Kidney (tissue), 14 donors: ENCODE measurements around the gene OTUD3. TPM values are rescaled to one million over a fixed set of nuclear protein-coding genes. Genes with fewer than 3 reads are reported as not detected.
A peak's percentile ranks its signal among the peaks of the same experiment; 100 is the strongest.

Experiments
- DNase-seq, 5 donors: peaks; one replicate each; pipeline ENCODE4 v3.0.0-alpha.2; 2013 to 2020
- FAIRE-seq: peaks from 2 replicates; lab custom pipeline; 2012; peaks lifted over from hg19 to GRCh38; lab: Jason Lieb, UNC
- H3K27ac ChIP-seq, 2 donors: one replicate each; pipeline ENCODE4 v1.7.0; 2013; ENCODE audit warnings: low read depth in 2 of 2, low read length in 2 of 2, inconsistent platforms in 1 of 2
- H3K27me3 ChIP-seq: one replicate; pipeline ENCODE4 v1.7.1; 2013; ENCODE audit warnings: low read length, inconsistent platforms; ENCODE audit not compliant: control insufficient read depth, insufficient read depth
- H3K36me3 ChIP-seq, 3 donors: one replicate each; pipeline versions ENCODE4 v1.7.0 to v1.7.1; 2013; ENCODE audit warnings: low read length in 3 of 3, control low read depth in 1 of 3, inconsistent platforms in 1 of 3; ENCODE audit not compliant: insufficient read depth in 3 of 3, control insufficient read depth in 2 of 3
- H3K4me1 ChIP-seq, 3 donors: one replicate each; pipeline versions ENCODE4 v1.7.0 to v1.7.1; 2013; ENCODE audit warnings: low read length in 3 of 3, inconsistent platforms in 1 of 3, low read depth in 1 of 3; ENCODE audit not compliant: control insufficient read depth in 2 of 3, insufficient read depth in 2 of 3
- H3K4me3 ChIP-seq, 3 donors: one replicate each; pipeline versions ENCODE4 v1.7.0 to v1.8.1; 2013; ENCODE audit warnings: low read length in 3 of 3, control low read depth in 1 of 3, inconsistent platforms in 1 of 3
- H3K9ac ChIP-seq, 3 donors: one replicate each; pipeline versions ENCODE4 v1.7.0 to v1.7.1; 2013; ENCODE audit warnings: low read length in 3 of 3, control low read depth in 1 of 3, inconsistent platforms in 1 of 3
- H3K9me3 ChIP-seq, 3 donors: one replicate each; pipeline versions ENCODE4 v1.7.0 to v1.7.1; 2013; ENCODE audit warnings: low read length in 3 of 3, control low read depth in 1 of 3, inconsistent platforms in 1 of 3; ENCODE audit not compliant: control insufficient read depth in 2 of 3, insufficient read depth in 1 of 3
- CTCF ChIP-seq: IDR thresholded peaks from 3 replicates; pipeline ENCODE4 v1.5.1; 2012; ENCODE audit warnings: mild to moderate bottlenecking, moderate library complexity, borderline replicate concordance; ENCODE audit not compliant: insufficient read depth; ENCODE audit errors: extremely low read depth
- intact Hi-C: fragments of 100-400 bp; cut with DNase I; formaldehyde crosslinking; loops from one replicate; pipeline ENCODE4 v1.11.1; 2022
- polyA plus RNA-seq: library from polyadenylated mRNA; stranded (reverse); fragments of 350-450 nt; fragmentation: Illumina TruSeq; extraction: RNeasy Lipid Tissue Mini Kit (QIAGEN cat#74804); gene quantifications from one replicate; pipeline ENCODE4 v1.2.3, GENCODE V29; 2014; ENCODE audit warnings: low read depth, low replicate concordance; ENCODE audit not compliant: insufficient read depth
- total RNA-seq: library from RNA; stranded (reverse); fragmentation: NEBNext Ultra II Directional; extraction: Animal tissue kit (Norgen Biotek cat#: 25700); gene quantifications from one replicate; pipeline ENCODE4 v1.2.1, GENCODE V29; 2021
- donor health status: control.
- donor health status: control.
- donor health status: control.
- donor health status: control.
- donor health status: control.
- donor health status: DM: yes; HTN: yes; CAD: no.
- donor health status: Normal renal cell carcinoma (clear cell type).

The OTUD3 gene
- total and polyA plus RNA-seq, 2 donors from 2014 or later: 2.5 to 12.9 TPM

- no peak for TF ChIP-seq CTCF
- Histone ChIP-seq H3K27me3 (no peaks in the 10 kb centered on the region), H3K4me3 (peak overlapping the region in 2 of 3 donors; percentile 38 to 43), H3K36me3 (no peaks in the 10 kb centered on the region), H3K27ac (no peak overlapping the region), H3K9ac (no peak overlapping the region), H3K4me1 (peaks cover 0 to 5% (median 4%) of the 10 kb centered on the region in 3 donors), H3K9me3 (no peaks in the 10 kb centered on the region)
- DNase-seq: peak in 2 of 5 donors; percentile 35 to 48
- intact Hi-C loops: no loop called here
- no peak for FAIRE-seq
Measured at GRCh38 chr1:19877821-19878636, 4.2 kb upstream of the OTUD3 start.

GRCh38 chr1:19878637-19878985, 3.6 kb upstream of the OTUD3 start:
- FAIRE-seq (no peak), DNase-seq (peak in 2 of 5 donors; percentile 4 to 28)
- Histone ChIP-seq H3K27ac (peak overlapping the region in 1 of 2 donors; percentile 11), H3K36me3 (no peaks in the 10 kb centered on the region), H3K4me1 (peaks cover 0 to 10% (median 6%) of the 10 kb centered on the region in 3 donors), H3K9ac (no peak overlapping the region), H3K9me3 (no peaks in the 10 kb centered on the region), H3K27me3 (no peaks in the 10 kb centered on the region), H3K4me3 (peak overlapping the region in 2 of 3 donors; percentile 26 to 43)
- no peak for TF ChIP-seq CTCF
- intact Hi-C loops: no loop called here

GRCh38 chr1:19879227-19879626, 3.0 kb upstream of the OTUD3 start:
- intact Hi-C loops: no loop called here
- H3K27ac ChIP-seq: no peak overlapping the region
- no peak for FAIRE-seq

More at GRCh38 chr1:19879227-19879626, 3.0 kb upstream of the OTUD3 start:
- no peak for DNase-seq
- Histone ChIP-seq H3K9ac (no peak overlapping the region), H3K4me1 (peaks cover 3 to 15% (median 12%) of the 10 kb centered on the region in 3 donors), H3K4me3 (no peak overlapping the region), H3K27me3 (no peaks in the 10 kb centered on the region), H3K36me3 (no peaks in the 10 kb centered on the region), H3K9me3 (no peaks in the 10 kb centered on the region)
- no peak for TF ChIP-seq CTCF
